GM19351 (cell line): ENCODE results near the gene NR2C2AP.

Experiments used
- ATAC-seq: cut with Tn5 transposase; IDR thresholded peaks from one replicate; pipeline ENCODE4 v1.9.1; 2021; ENCODE audit warnings: mild to moderate bottlenecking, moderate library complexity; ENCODE audit not compliant: unreplicated experiment

Gene NR2C2AP

DNA sequence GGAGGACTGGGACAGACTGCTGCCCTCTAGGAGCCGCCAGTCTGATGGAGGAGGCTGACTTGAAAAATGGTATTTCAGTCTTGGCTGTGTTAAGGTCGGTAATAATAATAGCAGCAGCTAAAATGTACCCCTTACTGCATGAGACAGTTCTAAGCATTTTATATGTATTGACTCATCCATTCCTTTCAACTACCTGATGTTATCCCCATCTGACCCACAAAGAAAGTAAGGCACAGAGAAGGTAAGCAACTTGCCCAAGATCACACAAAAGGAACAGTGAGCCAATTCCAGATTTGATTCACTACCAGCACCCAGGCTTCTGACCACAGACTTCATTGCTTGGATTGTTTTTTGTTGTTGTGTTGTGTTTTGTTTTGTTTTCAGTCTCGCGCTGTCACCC, 12.6 kb upstream of the NR2C2AP start:
- ATAC-seq = no peak

DNA sequence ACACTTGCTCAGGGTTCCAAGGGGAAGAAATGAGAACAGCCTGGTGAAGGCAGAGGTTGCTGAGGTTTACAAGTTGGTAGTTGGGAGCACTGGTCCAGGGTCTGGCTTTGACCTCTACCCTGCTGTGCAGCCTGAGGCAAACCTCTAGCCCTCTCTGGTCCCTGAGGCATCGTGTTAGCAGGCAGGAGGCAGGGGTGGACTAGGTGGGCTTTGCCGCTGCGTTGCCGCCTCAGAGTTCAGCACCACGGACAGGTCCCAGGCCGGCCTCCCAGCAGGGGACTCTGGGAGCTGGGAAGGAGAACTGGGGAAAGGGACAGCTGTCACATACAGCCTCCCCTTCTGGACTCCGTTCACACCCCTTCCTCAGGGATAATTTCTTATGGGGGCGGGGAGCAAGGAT, 11.7 kb upstream of the NR2C2AP start:
- ATAC-seq = no peak

GRCh38 chr19:19214159-19214490, 10.9 kb upstream of the NR2C2AP start:
- no peak for ATAC-seq

DNA sequence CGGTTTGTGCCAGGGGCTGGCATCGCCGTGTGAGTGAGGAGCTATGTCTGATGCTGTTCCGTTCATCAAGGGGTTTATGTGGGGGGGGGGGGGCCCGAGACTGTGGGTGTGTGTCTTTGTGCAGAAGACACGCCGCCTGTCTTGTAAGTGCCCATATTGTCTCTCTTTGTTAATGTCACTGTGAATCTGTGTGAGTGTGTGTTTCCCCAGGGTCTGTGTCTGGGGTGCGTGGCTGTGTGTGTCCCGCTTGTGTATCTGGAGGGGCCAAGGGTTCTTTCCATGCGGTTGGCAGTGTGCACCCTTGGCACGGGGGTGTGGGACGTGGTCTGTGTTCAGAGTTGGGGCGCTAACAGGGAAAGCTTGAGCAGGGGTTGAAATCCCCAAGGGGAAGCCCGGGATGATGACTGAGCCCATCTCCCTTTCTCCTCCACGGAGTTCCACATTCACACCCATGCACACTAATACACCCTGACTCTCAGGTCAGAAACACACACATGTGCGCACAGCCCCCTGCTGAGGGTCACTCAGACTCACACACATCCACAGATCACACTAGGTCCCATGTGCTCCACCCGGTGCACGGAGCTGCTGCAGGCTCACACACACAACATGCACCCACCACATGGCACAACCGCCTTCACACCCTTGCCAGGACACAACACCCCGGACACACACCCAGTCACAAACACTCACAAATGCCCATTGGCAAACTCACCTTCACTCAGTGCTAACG, 10.4 kb upstream of the NR2C2AP start:
- ATAC-seq = no peak

DNA sequence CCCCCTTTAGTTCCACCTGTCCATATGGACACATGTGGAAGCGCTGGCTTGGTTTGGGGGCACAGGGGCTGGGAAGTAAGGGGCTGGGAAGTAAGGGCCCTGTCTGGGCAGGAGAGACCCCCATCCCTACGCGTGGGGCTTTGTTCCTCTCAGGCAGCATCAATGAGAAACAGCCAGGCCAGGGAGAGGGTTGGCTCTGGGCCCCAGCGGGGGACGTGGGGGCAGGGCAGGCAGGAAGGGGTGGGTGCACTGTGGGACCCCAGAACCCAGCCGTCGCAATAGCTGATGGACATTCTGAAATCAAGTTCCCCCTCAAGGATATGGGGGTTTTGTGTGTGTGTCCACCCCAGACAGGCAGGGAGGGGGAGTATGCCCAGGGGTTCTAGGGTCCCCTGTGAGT, 9.7 kb upstream of the NR2C2AP start:
- no peak for ATAC-seq

DNA sequence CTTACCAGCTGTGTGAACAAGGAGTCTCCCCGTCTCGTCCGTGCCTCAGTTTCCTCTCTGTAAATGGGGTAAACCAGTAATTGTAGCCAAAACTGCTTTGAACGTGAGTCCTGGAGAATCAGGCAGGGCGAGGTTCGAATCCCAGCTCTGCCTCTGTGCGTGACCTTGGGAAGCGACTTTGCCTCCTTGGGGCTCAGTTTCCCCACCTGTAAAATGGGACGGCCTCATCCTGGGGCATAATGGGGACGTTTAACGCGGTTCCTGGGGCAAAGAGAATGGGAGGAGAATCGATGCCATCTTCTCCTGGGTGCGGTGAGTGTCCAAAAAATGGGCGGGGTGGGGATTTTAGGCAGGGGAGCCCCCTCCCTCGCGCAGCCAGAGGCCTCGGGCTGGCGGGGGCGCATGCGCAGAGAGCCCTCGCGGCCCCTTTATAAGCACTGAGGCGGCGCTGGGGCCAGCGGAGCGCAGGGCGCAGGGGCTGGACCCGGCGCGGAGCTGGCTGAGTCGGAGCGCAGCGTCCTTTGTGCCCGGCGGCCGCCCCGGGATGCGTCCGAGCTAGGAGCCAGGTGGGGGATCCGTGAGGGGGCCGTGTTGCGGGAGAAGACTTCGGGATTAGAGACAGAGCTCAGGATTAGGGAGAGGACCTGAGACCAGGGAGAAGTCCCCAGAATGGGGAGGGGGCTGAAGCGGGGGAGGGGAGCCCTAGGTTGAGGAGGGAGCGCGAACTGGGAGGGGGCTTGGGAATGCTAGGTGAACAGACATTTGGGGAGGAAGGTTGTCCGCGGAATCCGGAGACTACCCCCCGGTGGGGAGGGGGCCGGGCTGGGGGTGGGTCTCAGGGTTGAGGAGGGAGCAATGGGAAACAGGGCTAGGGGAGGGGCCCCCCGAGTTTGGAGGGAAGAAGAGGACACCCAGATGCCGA, 8.5 kb upstream of the NR2C2AP start, which contains the start of gene NCAN:
Gene NCAN (plus strand): TSS at position 460 of the 922 bp plus-strand sequence. CDS start 4,996 bp downstream, outside the sequence.
- no peak for ATAC-seq

- no peak for ATAC-seq
Measured at GRCh38 chr19:19209372-19209771, 6.2 kb upstream of the NR2C2AP start.

DNA sequence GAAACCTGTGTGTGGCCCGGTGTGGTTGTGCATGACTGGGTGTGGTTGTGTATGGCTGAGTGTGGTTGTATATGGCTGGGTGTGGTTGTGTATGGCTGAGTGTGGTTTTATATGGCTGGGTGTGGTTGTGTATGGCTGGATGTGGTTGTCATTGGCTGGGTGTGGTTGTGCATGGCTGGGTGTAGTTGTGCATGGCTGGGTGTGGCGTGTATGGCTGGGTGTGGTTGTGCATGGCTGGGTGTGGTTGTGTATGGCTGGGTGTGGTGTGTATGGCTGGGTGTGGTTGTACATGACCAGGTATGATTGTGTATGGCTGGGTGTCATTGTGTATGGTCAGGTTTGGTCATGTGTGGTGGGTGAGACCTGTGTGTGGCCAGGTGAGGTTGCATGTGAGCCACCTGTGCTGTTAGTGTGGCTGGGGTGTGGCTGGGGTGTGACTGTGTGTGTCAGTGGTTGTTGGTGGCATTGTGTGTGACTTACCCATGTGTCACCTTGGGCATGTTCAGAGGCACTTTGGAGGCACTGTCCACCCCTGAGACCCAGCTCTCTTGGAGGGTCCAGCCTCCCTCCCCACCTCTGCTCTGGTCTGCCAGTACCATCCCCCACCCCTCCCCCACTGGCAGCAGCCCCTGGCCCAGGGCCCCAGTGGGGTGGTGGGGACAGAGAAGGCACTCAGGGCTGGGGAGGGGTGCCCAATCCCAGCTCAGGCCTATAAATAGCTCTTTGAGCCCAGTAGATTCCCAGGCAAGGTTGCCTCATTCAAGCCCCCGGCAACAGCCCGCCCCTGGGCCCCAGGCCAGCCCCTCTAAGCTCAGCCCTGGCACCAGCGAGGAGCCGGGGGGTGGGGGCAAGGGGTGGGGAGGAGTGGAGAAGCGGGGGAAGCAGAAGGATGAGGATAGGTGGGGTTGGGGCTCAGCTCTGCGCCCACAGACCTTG, 4.7 kb upstream of the NR2C2AP start:
- ATAC-seq = no peak

GRCh38 chr19:19206938-19207337, 3.7 kb upstream of the NR2C2AP start:
- ATAC-seq = no peak

- ATAC-seq = no peak
Measured at GRCh38 chr19:19205416-19206410, 2.5 kb upstream of the NR2C2AP start.

DNA sequence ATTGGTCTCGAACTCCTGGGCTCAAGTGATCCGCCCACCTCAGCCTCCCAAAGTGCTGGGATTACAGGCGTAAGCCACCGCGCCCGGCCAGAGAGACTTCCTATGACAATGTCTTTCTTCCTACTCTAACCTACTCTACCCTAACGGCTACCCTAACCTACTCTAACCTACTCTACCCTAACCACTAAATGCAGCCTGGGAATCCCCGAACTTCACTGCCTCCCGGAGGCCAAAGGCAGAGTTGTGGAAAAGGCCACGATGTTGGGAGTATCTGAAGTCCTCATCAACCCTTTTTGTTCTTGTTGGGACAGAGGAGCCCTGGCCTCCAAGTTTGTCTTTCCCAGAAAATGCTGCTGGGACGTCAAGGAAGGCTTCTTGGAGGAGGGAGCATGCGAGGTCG, 967 bp upstream of the NR2C2AP start:
- no peak for ATAC-seq

GRCh38 chr19:19202707-19203011, 555 bp downstream of the NR2C2AP start:
- no peak for ATAC-seq

GRCh38 chr19:19201697-19202630, 1.2 kb downstream of the NR2C2AP start:
- no peak for ATAC-seq

DNA sequence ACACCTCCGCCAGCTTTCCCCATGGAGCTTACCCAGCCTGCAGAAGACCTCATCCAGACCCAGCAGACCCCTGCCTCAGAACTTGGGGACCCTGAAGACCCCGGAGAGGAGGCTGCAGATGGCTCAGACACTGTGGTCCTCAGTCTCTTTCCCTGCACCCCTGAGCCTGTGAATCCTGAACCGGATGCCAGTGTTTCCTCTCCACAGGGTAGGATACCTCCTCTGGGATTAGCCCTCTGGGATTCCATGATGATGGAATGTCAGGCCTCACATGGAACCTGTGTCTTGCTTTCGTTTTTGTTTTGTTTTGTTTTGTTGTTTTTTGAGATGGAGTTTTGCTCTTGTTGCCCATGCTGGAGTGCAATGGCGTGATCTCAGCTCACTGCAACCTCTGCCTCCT, 9.3 kb downstream of the NR2C2AP start:
- ATAC-seq = no peak

GRCh38 chr19:19192910-19193423, 10.2 kb downstream of the NR2C2AP start:
- peak; percentile 2 for ATAC-seq

DNA sequence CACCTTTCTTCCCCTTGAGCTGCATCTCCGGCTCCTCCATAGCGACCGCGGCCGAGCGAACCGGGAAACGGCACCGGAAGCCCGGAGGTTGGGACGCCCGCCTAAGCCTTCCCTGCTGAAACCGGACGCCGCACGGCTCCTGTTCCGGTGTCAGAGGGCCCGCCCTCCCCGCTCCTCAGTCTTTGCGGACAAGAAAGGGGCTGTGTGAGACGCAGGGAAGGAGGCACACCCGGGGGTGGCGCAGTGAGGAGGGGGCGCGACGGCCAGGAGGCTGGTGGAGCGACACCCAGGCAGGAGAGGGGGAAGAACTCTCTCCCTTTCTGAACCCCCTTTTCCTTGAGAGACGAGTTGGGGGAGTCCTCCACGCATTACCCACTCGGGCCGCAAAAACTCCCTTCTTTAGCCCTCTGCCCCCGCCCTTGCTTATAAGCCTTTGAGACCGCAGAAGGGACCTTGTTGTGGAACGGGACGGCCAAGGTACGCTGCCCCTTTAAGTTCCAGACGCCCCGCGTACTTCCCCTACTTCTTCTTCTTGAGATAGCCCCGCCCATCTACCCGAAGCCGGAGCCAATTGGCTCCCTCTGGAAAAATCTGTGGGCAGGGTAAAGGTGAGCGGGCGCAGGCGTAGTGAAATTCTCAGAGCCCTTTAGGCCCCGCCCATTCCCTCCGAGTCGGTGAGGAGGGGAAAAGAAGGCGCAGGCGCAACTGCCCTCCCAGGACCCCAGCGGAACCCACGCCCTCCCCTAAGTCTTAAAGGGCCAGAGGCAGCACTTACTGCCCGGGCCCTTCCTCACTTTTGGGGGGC, 10.9 kb downstream of the NR2C2AP start, which contains the start of the genes BORCS8 and RFXANK:
Gene BORCS8 (minus strand): TSS at position 75 of the 805 bp plus-strand sequence. CDS start 35 bp downstream, at position 40.
Gene RFXANK (plus strand): TSS at position 181 of the 805 bp plus-strand sequence. CDS start 1,689 bp downstream, outside the sequence.
- peak; percentile 85 for ATAC-seq

GRCh38 chr19:19191768-19192077, 11.5 kb downstream of the NR2C2AP start:
- no peak for ATAC-seq

GRCh38 chr19:19186742-19187141, 16.5 kb downstream of the NR2C2AP start:
- ATAC-seq = no peak
